H9 (cell line): ENCODE results near the gene CCPG1. TPM values are rescaled to one million over a fixed set of nuclear protein-coding genes. Genes with fewer than 3 reads are reported as not detected.

Source experiments
- DNase-seq: peaks from one replicate; pipeline ENCODE4 v3.0.0-alpha.2; 2017
- H2AFZ ChIP-seq: one replicate; pipeline ENCODE4 v1.6.1; 2013; ENCODE audit warnings: mild to moderate bottlenecking, low read length, control low read depth, moderate library complexity
- H2AK5ac ChIP-seq: 2 replicates; pipeline ENCODE4 v1.6.1; 2013; ENCODE audit warnings: low read length, control low read depth, mixed read lengths; ENCODE audit not compliant: insufficient read length
- H2BK120ac ChIP-seq: one replicate; pipeline ENCODE4 v1.6.1; 2013; ENCODE audit warnings: low read depth, mild to moderate bottlenecking, low read length, control low read depth, inconsistent platforms; ENCODE audit not compliant: poor library complexity, severe bottlenecking
- H2BK12ac ChIP-seq: 2 replicates; pipeline ENCODE4 v1.6.1; 2013; ENCODE audit warnings: low read length, control low read depth, mixed read lengths, low read depth; ENCODE audit not compliant: insufficient read length
- H2BK15ac ChIP-seq: 2 replicates; pipeline ENCODE4 v1.6.1; 2013; ENCODE audit warnings: low read depth, low read length, control low read depth
- H2BK20ac ChIP-seq: one replicate; pipeline ENCODE4 v1.6.1; 2013; ENCODE audit warnings: low read depth, mild to moderate bottlenecking, low read length, control low read depth, inconsistent platforms; ENCODE audit not compliant: poor library complexity, severe bottlenecking
- H2BK5ac ChIP-seq: 2 replicates; pipeline ENCODE4 v1.6.1; 2013; ENCODE audit warnings: low read length, control low read depth, mixed read lengths; ENCODE audit not compliant: insufficient read length
- H3K14ac ChIP-seq: 2 replicates; pipeline ENCODE4 v1.6.1; 2013; ENCODE audit warnings: low read length, control low read depth; ENCODE audit not compliant: insufficient read depth
- H3K18ac ChIP-seq: 2 replicates; pipeline ENCODE4 v1.6.1; 2013; ENCODE audit warnings: low read depth, mild to moderate bottlenecking, mixed read lengths, low read length, control low read depth; ENCODE audit not compliant: insufficient read length
- H3K23ac ChIP-seq: 2 replicates; pipeline ENCODE4 v1.6.1; 2013; ENCODE audit warnings: low read length, control low read depth, mixed read lengths, low read depth; ENCODE audit not compliant: insufficient read length
- H3K23me2 ChIP-seq: 2 replicates; pipeline ENCODE4 v1.6.1; 2013; ENCODE audit warnings: low read depth, mild to moderate bottlenecking, mixed read lengths, low read length, control low read depth; ENCODE audit not compliant: insufficient read length, poor library complexity, severe bottlenecking
- H3K27ac ChIP-seq: 2 replicates; pipeline ENCODE4 v1.5.1; 2013; ENCODE audit warnings: low read length, control low read depth, mixed read lengths, low read depth; ENCODE audit not compliant: insufficient read length
- H3K27me3 ChIP-seq: 2 replicates; pipeline ENCODE4 v1.6.1; 2013; ENCODE audit warnings: low read length, control low read depth, inconsistent platforms; ENCODE audit not compliant: insufficient read depth
- H3K4ac ChIP-seq: 2 replicates; pipeline ENCODE4 v1.6.1; 2013; ENCODE audit warnings: low read depth, mild to moderate bottlenecking, control low read depth, inconsistent platforms, low read length, moderate library complexity
- H3K4me1 ChIP-seq: 2 replicates; pipeline ENCODE4 v1.6.1; 2013; ENCODE audit warnings: low read length, control low read depth, inconsistent platforms; ENCODE audit not compliant: insufficient read depth
- H3K4me2 ChIP-seq: 2 replicates; pipeline ENCODE4 v1.6.1; 2013; ENCODE audit warnings: low read length, control low read depth, mixed read lengths; ENCODE audit not compliant: insufficient read length, insufficient read depth
- H3K56ac ChIP-seq: 2 replicates; pipeline ENCODE4 v1.6.1; 2013; ENCODE audit warnings: low read depth, mild to moderate bottlenecking, mixed read lengths, low read length, control low read depth; ENCODE audit not compliant: insufficient read length
- H3K79me1 ChIP-seq: 2 replicates; pipeline ENCODE4 v1.6.1; 2013; ENCODE audit warnings: low read depth, mild to moderate bottlenecking, moderate library complexity, low read length, control low read depth, inconsistent platforms; ENCODE audit not compliant: insufficient read depth, poor library complexity, severe bottlenecking
- H3K79me2 ChIP-seq: 2 replicates; pipeline ENCODE4 v1.6.1; 2013; ENCODE audit warnings: low read length, control low read depth, inconsistent platforms; ENCODE audit not compliant: insufficient read depth
- H3K9ac ChIP-seq: 2 replicates; pipeline ENCODE4 v1.6.1; 2013; ENCODE audit warnings: low read length, control low read depth, mixed read lengths; ENCODE audit not compliant: insufficient read length; ENCODE audit errors: extremely low read depth
- H3K9me3 ChIP-seq: one replicate; pipeline ENCODE4 v1.6.1; 2013; ENCODE audit warnings: low read depth, low read length, inconsistent platforms; ENCODE audit not compliant: control insufficient read depth
- H3T11ph ChIP-seq: one replicate; pipeline ENCODE4 v1.6.1; 2013; ENCODE audit warnings: mild to moderate bottlenecking, low read length, control low read depth, inconsistent platforms
- H4K20me1 ChIP-seq: one replicate; pipeline ENCODE4 v1.6.1; 2013; ENCODE audit not compliant: control insufficient read depth, insufficient read length, insufficient read depth
- H4K5ac ChIP-seq: 2 replicates; pipeline ENCODE4 v1.6.1; 2013; ENCODE audit warnings: low read depth, mild to moderate bottlenecking, mixed read lengths, low read length, control low read depth; ENCODE audit not compliant: insufficient read length
- H4K8ac ChIP-seq: replicated peaks from 2 replicates; pipeline ENCODE4 v1.6.1; 2013; ENCODE audit warnings: low read length, control low read depth, mixed read lengths, low read depth; ENCODE audit not compliant: insufficient read length
- H4K91ac ChIP-seq: 2 replicates; pipeline ENCODE4 v1.6.1; 2013; ENCODE audit warnings: low read depth, mild to moderate bottlenecking, moderate library complexity, mixed read lengths, low read length, control low read depth; ENCODE audit not compliant: insufficient read length
- H3K27ac Mint-ChIP-seq, 3 experiments: 2 replicates in 2 of 3; 3 replicates in 1 of 3; pipeline ENCODE4 v1.8.0; 2020 to 2021; ENCODE audit warnings: mixed read lengths in 3 of 3, mild to moderate bottlenecking in 1 of 3, moderate library complexity in 1 of 3
- H3K27me3 Mint-ChIP-seq: 2 replicates; pipeline ENCODE4 v1.8.0; 2021; ENCODE audit warnings: low read depth, mild to moderate bottlenecking, moderate library complexity, mixed read lengths
- H3K36me3 Mint-ChIP-seq, 3 experiments: 2 replicates in 2 of 3; 3 replicates in 1 of 3; pipeline ENCODE4 v1.8.0; 2020 to 2021; ENCODE audit warnings: low read depth in 3 of 3, mixed read lengths in 3 of 3; ENCODE audit not compliant: insufficient read depth in 1 of 3
- H3K4me1 Mint-ChIP-seq, 2 experiments: 2 replicates each; pipeline ENCODE4 v1.8.0; 2020; ENCODE audit warnings: mixed read lengths in 2 of 2
- H3K4me3 Mint-ChIP-seq, 2 experiments: 2 replicates in 1 of 2; 3 replicates in 1 of 2; pipeline ENCODE4 v1.8.0; 2020 to 2021; ENCODE audit warnings: mild to moderate bottlenecking in 2 of 2, mixed read lengths in 2 of 2, moderate library complexity in 1 of 2
- H3K9me3 Mint-ChIP-seq, 2 experiments: 2 replicates in 1 of 2; 3 replicates in 1 of 2; pipeline ENCODE4 v1.8.0; 2020; ENCODE audit warnings: mild to moderate bottlenecking in 2 of 2, mixed read lengths in 2 of 2, moderate library complexity in 1 of 2
- WGBS: extraction: QIAGEN DNeasy Blood & Tissue Kit; methylation state at CpG from one replicate; pipeline ENCODE4 v1.1.7; 2013; ENCODE audit warnings: missing lambda C conversion rate, low lambda C conversion rate, mixed read lengths; ENCODE audit not compliant: insufficient read length; ENCODE audit errors: extremely low coverage; 5-methylcytosine and 5-hydroxymethylcytosine counted together
- total RNA-seq: library from RNA; stranded (reverse); gene quantifications from 2 replicates; pipeline ENCODE4 v1.2.1, GENCODE V29; 2021
- TF ChIP-seq, protein P1 (sequence below): fragments of 200-600 bp; sonication (generic); conservative IDR thresholded peaks from 3 replicates; pipeline ENCODE4 v1.8.0; 2021; ENCODE audit warnings: antibody characterized with exemption, mild to moderate bottlenecking

Gene CCPG1
- total RNA-seq, 1 experiment from 2014 or later = 9.0 TPM

- Histone ChIP-seq H3K79me1 (no peaks in the 10 kb centered on the region), H3K56ac (no peak overlapping the region), H3K9ac (no peak overlapping the region), H2BK15ac (no peak overlapping the region), H2BK5ac (no peak overlapping the region), H3T11ph (no peak overlapping the region), H3K14ac (no peak overlapping the region), H3K4ac (no peak overlapping the region), H3K18ac (no peak overlapping the region), H3K23ac (no peak overlapping the region), H3K27me3 (no peaks in the 10 kb centered on the region), H3K27ac (no peak overlapping the region), H3K9me3 (no peaks in the 10 kb centered on the region), H4K5ac (no peak overlapping the region), H2AK5ac (no peak overlapping the region), H3K4me2 (no peak overlapping the region), H3K79me2 (no peaks in the 10 kb centered on the region), H4K8ac (no peak overlapping the region), H3K4me1 (peaks cover 8% of the 10 kb centered on the region), H2BK12ac (no peak overlapping the region), H4K91ac (no peak overlapping the region), H3K23me2 (no peaks in the 10 kb centered on the region), H4K20me1 (no peaks in the 10 kb centered on the region), H2AFZ (no peak overlapping the region), H2BK20ac (no peak overlapping the region), H2BK120ac (no peak overlapping the region)
- Mint-ChIP-seq H3K4me3 (no peak overlapping the region), H3K4me1 (peaks cover 25 to 28% of the 10 kb centered on the region in 2 experiments), H3K27ac (no peak overlapping the region), H3K9me3 (no peaks in the 10 kb centered on the region), H3K27me3 (no peaks in the 10 kb centered on the region), H3K36me3 (peaks cover 0 to 3% (median 0%) of the 10 kb centered on the region in 3 experiments; a peak in 1 of 7 replicates)
- no CpG with 5 or more reads among the region's 4 CpGs for WGBS
- peak; percentile 69 for DNase-seq
- TF ChIP-seq, protein P1, sequence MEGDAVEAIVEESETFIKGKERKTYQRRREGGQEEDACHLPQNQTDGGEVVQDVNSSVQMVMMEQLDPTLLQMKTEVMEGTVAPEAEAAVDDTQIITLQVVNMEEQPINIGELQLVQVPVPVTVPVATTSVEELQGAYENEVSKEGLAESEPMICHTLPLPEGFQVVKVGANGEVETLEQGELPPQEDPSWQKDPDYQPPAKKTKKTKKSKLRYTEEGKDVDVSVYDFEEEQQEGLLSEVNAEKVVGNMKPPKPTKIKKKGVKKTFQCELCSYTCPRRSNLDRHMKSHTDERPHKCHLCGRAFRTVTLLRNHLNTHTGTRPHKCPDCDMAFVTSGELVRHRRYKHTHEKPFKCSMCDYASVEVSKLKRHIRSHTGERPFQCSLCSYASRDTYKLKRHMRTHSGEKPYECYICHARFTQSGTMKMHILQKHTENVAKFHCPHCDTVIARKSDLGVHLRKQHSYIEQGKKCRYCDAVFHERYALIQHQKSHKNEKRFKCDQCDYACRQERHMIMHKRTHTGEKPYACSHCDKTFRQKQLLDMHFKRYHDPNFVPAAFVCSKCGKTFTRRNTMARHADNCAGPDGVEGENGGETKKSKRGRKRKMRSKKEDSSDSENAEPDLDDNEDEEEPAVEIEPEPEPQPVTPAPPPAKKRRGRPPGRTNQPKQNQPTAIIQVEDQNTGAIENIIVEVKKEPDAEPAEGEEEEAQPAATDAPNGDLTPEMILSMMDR = no peak
These were observed 59.8 kb downstream of the CCPG1 start for GRCh38 chr15:55348281-55348778.
